SK-N-SH (cell line): ENCODE measurements around the gene SLC24A4. TPM values are rescaled to one million over a fixed set of nuclear protein-coding genes. Genes with fewer than 3 reads are reported as not detected.

Experiments
- CTCF ChIA-PET: fragments of 300-600, 350-600 bp; formaldehyde crosslinking; extraction: SDS; loops from one replicate; lab custom pipeline; 2021; lab: Yijun Ruan, JAX
- POLR2A ChIA-PET: fragments of 350-600 bp; sonication (Branson Sonifier 250); formaldehyde crosslinking; extraction: SDS; loops from one replicate; lab custom pipeline; 2020; ENCODE audit warnings: antibody characterized with exemption, inconsistent platforms; lab: Yijun Ruan, JAX
- DNase-seq: peaks from one replicate; pipeline ENCODE4 v3.0.0; 2012
- H2AFZ ChIP-seq: fragments of 200-600 bp; sonication (generic); 2 replicates; pipeline ENCODE4 v1.8.1; 2016; ENCODE audit warnings: antibody characterized with exemption, mild to moderate bottlenecking, low read depth
- H3F3A ChIP-seq: fragments of 200-600 bp; sonication (generic); replicated peaks from 2 replicates; pipeline ENCODE3; 2016; ENCODE audit warnings: antibody characterized with exemption, mild to moderate bottlenecking; ENCODE audit not compliant: insufficient read depth
- H3K27ac ChIP-seq, 2 experiments: fragments of 200-500 bp in 1 of 2; fragments of 200-600 bp in 1 of 2; sonication (Bioruptor generic) in 1 of 2; sonication (generic), shearing (Covaris generic) in 1 of 2; 2 replicates each; pipeline versions ENCODE4 v1.5.1 to v1.6.1; 2014 to 2016; ENCODE audit warnings: low read depth in 2 of 2, inconsistent platforms in 1 of 2, low read length in 1 of 2, mild to moderate bottlenecking in 1 of 2, mixed read lengths in 1 of 2
- H3K27me3 ChIP-seq: fragments of 200-600 bp; sonication (generic), shearing (Covaris generic); 2 replicates; pipeline ENCODE4 v1.6.1; 2016; ENCODE audit warnings: mixed run types; ENCODE audit not compliant: insufficient read depth
- H3K36me3 ChIP-seq, 2 experiments: fragments of 200-500 bp in 1 of 2; fragments of 200-600 bp in 1 of 2; sonication (Bioruptor generic) in 1 of 2; sonication (generic) in 1 of 2; replicated peaks in 1 of 2; 2 replicates each; pipeline versions ENCODE3 to v1.5.1; 2014 to 2016; ENCODE audit warnings: low read length in 1 of 2, mild to moderate bottlenecking in 1 of 2; ENCODE audit not compliant: insufficient read depth in 2 of 2, control insufficient read depth in 1 of 2
- H3K4me1 ChIP-seq, 2 experiments: fragments of 200-500 bp in 1 of 2; fragments of 200-600 bp in 1 of 2; sonication (Bioruptor generic) in 1 of 2; sonication (generic), shearing (Covaris generic) in 1 of 2; 2 replicates each; pipeline versions ENCODE4 v1.5.1 to v1.6.1; 2014 to 2016; ENCODE audit warnings: low read depth in 1 of 2, low read length in 1 of 2, mixed run types in 1 of 2; ENCODE audit not compliant: insufficient read depth in 2 of 2, control insufficient read depth in 1 of 2
- H3K4me2 ChIP-seq: fragments of 200-600 bp; sonication (generic), shearing (Covaris generic); 2 replicates; pipeline ENCODE4 v1.6.1; 2017; ENCODE audit warnings: mixed run types
- H3K4me3 ChIP-seq, 2 experiments: fragments of 200-500 bp in 1 of 2; fragments of 200-600 bp in 1 of 2; sonication (Bioruptor generic) in 1 of 2; sonication (generic), shearing (Covaris generic) in 1 of 2; 2 replicates each; pipeline versions ENCODE4 v1.5.1 to v1.8.1; 2014 to 2016; ENCODE audit warnings: low read depth in 2 of 2, inconsistent platforms in 1 of 2, low read length in 1 of 2, mild to moderate bottlenecking in 1 of 2, mixed read lengths in 1 of 2, moderate library complexity in 1 of 2
- H3K79me2 ChIP-seq: fragments of 200-600 bp; sonication (generic); 2 replicates; pipeline ENCODE4 v1.8.1; 2017; ENCODE audit warnings: mild to moderate bottlenecking; ENCODE audit not compliant: insufficient read depth
- H3K9ac ChIP-seq: fragments of 200-600 bp; sonication (generic); 2 replicates; pipeline ENCODE4 v1.6.1; 2017; ENCODE audit warnings: mixed run types
- H3K9me2 ChIP-seq: fragments of 200-600 bp; sonication (generic); 2 replicates; pipeline ENCODE4 v1.6.1; 2017; ENCODE audit warnings: mixed run types
- H3K9me3 ChIP-seq: fragments of 200-600 bp; sonication (generic); 2 replicates; pipeline ENCODE4 v1.6.1; 2017; ENCODE audit warnings: mixed run types, mild to moderate bottlenecking, moderate library complexity
- H4K20me1 ChIP-seq: fragments of 200-600 bp; sonication (generic); 2 replicates; pipeline ENCODE4 v1.6.1; 2017; ENCODE audit warnings: mild to moderate bottlenecking, mixed run types; ENCODE audit not compliant: insufficient read depth
- ELF1 ChIP-seq: IDR thresholded peaks from 2 replicates; pipeline ENCODE4 v1.4.0; 2012
- EP300 ChIP-seq, 2 experiments: IDR thresholded peaks; 2 replicates each; pipeline versions ENCODE4 v1.4.0 to v1.6.1; 2012; ENCODE audit warnings: borderline replicate concordance in 1 of 2, low read depth in 1 of 2, low read length in 1 of 2
- EZH2phosphoT487 ChIP-seq: fragments of 200-600 bp; sonication (generic); IDR thresholded peaks from 2 replicates; pipeline ENCODE4 v1.6.1; 2017; ENCODE audit warnings: low read depth, mixed run types, mild to moderate bottlenecking, antibody characterized with exemption, moderate library complexity, borderline replicate concordance
- FOSL2 ChIP-seq: IDR thresholded peaks from 2 replicates; pipeline ENCODE4 v1.4.0; 2012; ENCODE audit warnings: low read depth, mild to moderate bottlenecking, moderate library complexity, borderline replicate concordance
- GABPA ChIP-seq: IDR thresholded peaks from 2 replicates; pipeline ENCODE4 v1.4.0; 2012; ENCODE audit warnings: low read depth, mild to moderate bottlenecking
- IRF3 ChIP-seq: fragments of 150-350 bp; IDR thresholded peaks from 2 replicates; pipeline ENCODE4 v1.6.1; 2016; ENCODE audit warnings: mild to moderate bottlenecking, low read depth, low read length
- MAX ChIP-seq: IDR thresholded peaks from 2 replicates; pipeline ENCODE4 v1.4.0; 2012; ENCODE audit warnings: low read depth
- MEF2A ChIP-seq: IDR thresholded peaks from 2 replicates; pipeline ENCODE4 v1.4.0; 2012; ENCODE audit warnings: low read depth, borderline replicate concordance
- NFIC ChIP-seq: IDR thresholded peaks from 2 replicates; pipeline ENCODE4 v1.4.0; 2012; ENCODE audit warnings: borderline replicate concordance
- PBX3 ChIP-seq: IDR thresholded peaks from 2 replicates; pipeline ENCODE4; 2012
- POLR2AphosphoS5 ChIP-seq: IDR thresholded peaks from 2 replicates; pipeline ENCODE4 v1.6.1; 2012; ENCODE audit warnings: low read depth, low read length
- RCOR1 ChIP-seq: fragments of 150-350 bp; IDR thresholded peaks from 2 replicates; pipeline ENCODE4 v1.6.1; 2017; ENCODE audit warnings: antibody characterized with exemption, low read length
- REST ChIP-seq: IDR thresholded peaks from 2 replicates; pipeline ENCODE4 v1.6.1; 2012; ENCODE audit warnings: mild to moderate bottlenecking, low read depth, low read length, moderate library complexity
- RFX5 ChIP-seq: IDR thresholded peaks from 2 replicates; pipeline ENCODE4 v1.6.1; 2012; ENCODE audit warnings: mild to moderate bottlenecking, improper control_type of control experiment, low read length
- RXRA ChIP-seq: IDR thresholded peaks from 2 replicates; pipeline ENCODE4 v1.4.0; 2012; ENCODE audit warnings: low read depth, mild to moderate bottlenecking, borderline replicate concordance
- SIN3A ChIP-seq: IDR thresholded peaks from 2 replicates; pipeline ENCODE4 v1.6.1; 2012; ENCODE audit warnings: low read depth, mild to moderate bottlenecking, low read length, moderate library complexity, borderline replicate concordance
- TAF1 ChIP-seq: IDR thresholded peaks from 2 replicates; pipeline ENCODE4 v1.6.1; 2012; ENCODE audit warnings: low read depth, mild to moderate bottlenecking, low read length, moderate library complexity, borderline replicate concordance
- TCF12 ChIP-seq: IDR thresholded peaks from 2 replicates; pipeline ENCODE4 v1.4.0; 2012
- TEAD4 ChIP-seq: IDR thresholded peaks from 2 replicates; pipeline ENCODE4 v1.4.0; 2012; ENCODE audit warnings: mild to moderate bottlenecking, borderline replicate concordance; ENCODE audit not compliant: insufficient read depth
- USF2 ChIP-seq: fragments of 150-350 bp; IDR thresholded peaks from 2 replicates; pipeline ENCODE4 v1.6.1; 2017; ENCODE audit warnings: antibody characterized with exemption, low read length, low read depth, borderline replicate concordance
- YY1 ChIP-seq: IDR thresholded peaks from 2 replicates; pipeline ENCODE4 v1.4.0; 2012; ENCODE audit warnings: low read depth, mild to moderate bottlenecking
- whole genome bisulfite sequencing: methylation state at CpG from one replicate; pipeline ENCODE4 v1.1.6; 2017; ENCODE audit warnings: low lambda C conversion rate; 5-methylcytosine and 5-hydroxymethylcytosine counted together
- polyA plus RNA-seq, 3 experiments: library from polyadenylated mRNA; depleted of rRNA; stranded (reverse); fragments of >200 nt; gene quantifications; 2 replicates each; pipeline ENCODE4 v1.2.3, GENCODE V29; 2012

Gene SLC24A4
- polyA plus RNA-seq, 1 of the 3 experiments (the other 2 are of a cell fraction) = 0.07 TPM

GRCh38 chr14:92341791-92342190 is 18.8 kb downstream of the SLC24A4 start (continued):
- no peak for TF ChIP-seq FOSL2
- no peak for TF ChIP-seq TEAD4
- TF ChIP-seq RCOR1 = no peak

DNA sequence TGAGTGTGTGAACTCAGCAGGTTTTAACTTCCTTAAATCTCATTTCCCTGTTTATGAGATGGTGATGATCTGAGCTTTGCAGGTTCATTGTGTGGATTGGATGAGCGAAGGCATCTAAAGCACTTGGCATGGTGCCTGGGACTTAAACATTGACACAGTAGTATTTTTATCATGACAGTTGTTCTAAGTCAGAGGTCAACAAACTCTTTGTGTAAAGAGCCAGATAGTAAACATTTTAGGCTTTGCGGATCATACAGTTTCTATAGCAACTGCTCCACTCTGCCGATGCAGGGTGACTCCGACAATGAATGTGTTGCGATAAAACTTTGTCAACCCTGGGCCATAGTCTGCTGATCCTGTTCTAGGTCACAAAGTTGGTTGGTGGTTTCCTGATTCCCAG is 25.2 kb downstream of the SLC24A4 start:
- Histone ChIP-seq H3K4me2 (no peak overlapping the region), H2AFZ (no peak overlapping the region), H3K9me2 (no peaks in the 10 kb centered on the region), H3K4me1 (no peaks in the 10 kb centered on the region), H3K36me3 (no peaks in the 10 kb centered on the region), H3K9ac (no peak overlapping the region), H4K20me1 (no peaks in the 10 kb centered on the region), H3K79me2 (no peaks in the 10 kb centered on the region), H3F3A (no peaks in the 10 kb centered on the region), H3K27ac (no peak overlapping the region), H3K27me3 (peaks cover 95% of the 10 kb centered on the region), H3K4me3 (no peak overlapping the region), H3K9me3 (0 out of 2 replicates have a peak, but pooled peaks cover 4% of the 10 kb centered on the region)
- ChIA-PET CTCF (no interaction called here), POLR2A (no interaction called here)
- no peak for TF ChIP-seq TCF12
- no peak for TF ChIP-seq ELF1
- no peak for TF ChIP-seq MAX
- no peak for TF ChIP-seq REST
- no peak for TF ChIP-seq TAF1
- TF ChIP-seq SIN3A = no peak
- TF ChIP-seq PBX3 = no peak
- no peak for TF ChIP-seq EP300 (IDR thresholded peaks at IDR 0.05; ENCODE audit: borderline replicate concordance in 1 of 2, low read depth in 1 of 2, low read length in 1 of 2)
- TF ChIP-seq POLR2AphosphoS5 = no peak
- no peak for TF ChIP-seq NFIC
- no peak for TF ChIP-seq RFX5
- no peak for TF ChIP-seq YY1
- no peak for TF ChIP-seq MEF2A
- no peak for TF ChIP-seq FOSL2
- TF ChIP-seq EZH2phosphoT487 = no peak
- no peak for TF ChIP-seq USF2
- TF ChIP-seq GABPA = no peak
- TF ChIP-seq IRF3 = no peak
- no peak for TF ChIP-seq TEAD4
- TF ChIP-seq RXRA = no peak
- WGBS = 32% methylated on average over 5 of the region's 5 CpGs
- DNase-seq = no peak
